Eye (tissue), 1 donor: ENCODE results near the gene UBD.

Experiments used
- DNase-seq: peaks from one replicate; pipeline ENCODE4 v3.0.0-alpha.2; 2015

UBD gene

DNA sequence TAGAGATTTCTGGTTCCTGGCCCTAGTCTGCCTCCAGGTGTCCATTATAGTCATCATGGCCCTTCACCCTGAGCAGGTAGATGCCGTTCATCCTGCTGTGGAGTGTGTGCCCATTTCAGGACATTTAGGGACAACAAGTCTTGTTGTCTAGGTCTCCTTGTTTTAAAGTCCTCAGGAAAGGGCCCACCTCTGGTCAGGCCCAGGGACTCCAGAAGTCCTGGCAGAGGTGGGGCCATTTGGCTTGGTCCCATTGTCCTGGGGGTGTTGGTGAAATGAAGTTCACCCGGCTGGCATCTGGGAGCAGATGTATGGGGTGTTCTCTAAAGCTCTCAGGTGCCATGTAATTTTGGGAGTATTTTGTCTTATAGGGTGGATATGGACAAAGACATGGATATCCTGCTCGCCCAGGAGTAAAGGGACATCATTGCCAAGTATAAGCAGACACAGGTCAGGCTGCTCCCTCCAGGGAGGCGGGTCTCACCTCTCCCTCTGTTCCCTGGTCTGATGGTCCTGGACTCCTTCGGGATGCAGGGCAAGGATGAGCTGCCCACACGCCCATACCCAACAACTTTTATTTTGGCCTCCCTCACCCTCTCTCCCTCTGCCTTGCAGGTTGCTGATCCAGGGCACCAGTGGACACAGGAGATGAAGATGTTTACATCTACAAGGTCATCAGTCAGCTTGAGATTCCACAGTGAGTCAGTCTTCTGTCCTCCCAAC is 40.1 kb downstream of the UBD start:
- no peak for DNase-seq

DNA sequence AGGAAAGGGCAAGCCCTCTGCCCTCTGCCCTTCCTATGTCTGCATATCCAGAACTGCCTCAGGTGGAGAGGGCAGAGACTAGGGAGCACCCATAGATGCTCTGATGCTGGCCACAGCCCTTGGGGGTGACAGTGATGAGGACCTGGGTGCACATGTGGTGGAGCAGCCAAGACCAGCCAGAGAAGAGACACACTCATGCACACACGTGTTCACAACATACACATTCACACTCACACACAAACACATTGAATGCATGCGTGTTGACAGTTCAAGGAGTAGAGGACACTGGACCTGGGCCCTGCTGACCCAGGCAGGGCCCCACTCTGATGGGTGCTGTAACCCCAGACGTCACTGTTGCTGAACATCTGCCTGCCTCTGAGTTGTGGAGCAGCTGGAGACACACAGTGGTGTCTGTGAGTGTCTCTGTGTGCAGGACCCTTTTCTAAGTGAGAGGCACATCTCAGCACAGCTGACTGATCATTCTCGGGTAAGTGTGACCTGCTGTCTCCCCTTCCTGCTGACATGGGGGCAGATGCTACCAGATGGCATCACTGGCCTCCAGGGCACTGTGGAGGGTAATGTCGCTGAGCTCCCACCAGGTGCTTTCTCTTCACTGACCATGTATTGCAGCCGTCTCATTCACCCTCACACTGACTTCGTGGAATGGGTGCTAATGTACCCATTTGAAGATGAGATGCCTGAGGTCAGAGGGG is 41.6 kb downstream of the UBD start:
- DNase-seq: no peak

DNA sequence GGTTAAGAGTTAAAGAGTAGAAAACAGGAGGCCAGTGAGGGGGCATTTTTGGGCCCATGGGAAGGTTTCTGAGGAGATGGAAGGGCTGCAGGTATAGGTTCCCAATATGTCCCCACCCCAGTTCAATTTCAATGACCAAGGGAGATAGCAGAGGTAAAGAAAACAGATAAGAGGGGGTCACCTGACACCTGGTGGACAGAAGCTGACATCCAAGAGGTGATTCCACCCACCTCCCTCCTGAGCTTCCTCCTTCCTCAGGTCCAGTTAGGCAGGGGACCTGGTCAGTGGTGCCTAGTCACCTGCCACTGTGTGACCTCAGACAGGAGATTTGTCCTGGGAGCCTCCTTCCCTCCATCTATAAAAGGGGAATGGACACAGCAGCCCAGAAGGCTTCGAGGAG is 42.3 kb downstream of the UBD start:
- no peak for DNase-seq

DNA sequence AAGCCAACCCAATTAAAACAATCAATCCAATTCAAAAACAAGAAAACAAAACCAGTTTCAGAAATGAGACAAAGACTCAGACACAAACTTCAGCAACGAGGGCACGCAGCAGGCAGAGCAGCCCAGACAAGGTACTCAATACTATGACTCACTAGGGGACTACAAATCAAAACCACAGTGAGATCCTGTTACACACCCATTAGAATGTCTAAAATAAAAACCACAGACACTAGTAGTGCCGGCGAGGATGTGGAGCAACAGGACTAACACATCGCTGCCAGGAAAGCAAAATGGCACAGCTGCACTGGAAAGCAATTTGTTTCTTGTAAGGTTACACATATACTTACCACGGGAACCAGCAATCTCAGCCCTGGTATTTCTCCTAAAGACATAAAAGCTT is 43.4 kb downstream of the UBD start:
- no peak for DNase-seq

DNA sequence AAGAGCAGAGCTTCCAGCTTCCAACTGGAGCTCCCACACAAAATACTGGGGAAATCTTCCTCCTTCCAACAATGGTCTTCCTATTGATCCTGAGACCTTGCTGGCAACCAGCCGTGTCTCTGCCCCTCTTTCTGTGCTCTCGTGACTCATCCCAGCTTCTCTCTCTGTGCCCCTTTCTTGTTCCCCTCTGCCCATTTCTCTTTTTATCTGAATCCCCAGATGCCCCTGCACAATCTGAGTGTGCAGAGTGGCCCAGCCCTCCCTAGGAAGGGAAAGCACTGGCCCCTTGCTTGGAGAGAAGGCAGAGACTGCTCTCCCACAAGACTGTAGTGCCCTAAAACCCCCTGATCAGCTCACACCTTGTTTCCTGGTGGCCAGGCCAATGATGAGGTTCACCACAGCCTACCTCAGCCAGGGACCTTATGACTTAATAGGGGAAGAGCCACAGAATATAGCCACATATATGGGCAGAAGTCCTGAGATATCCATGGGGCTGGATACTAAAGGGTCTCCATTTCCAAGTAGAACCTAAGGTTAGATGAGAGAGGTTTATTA is 48.7 kb downstream of the UBD start:
- no peak for DNase-seq

DNA sequence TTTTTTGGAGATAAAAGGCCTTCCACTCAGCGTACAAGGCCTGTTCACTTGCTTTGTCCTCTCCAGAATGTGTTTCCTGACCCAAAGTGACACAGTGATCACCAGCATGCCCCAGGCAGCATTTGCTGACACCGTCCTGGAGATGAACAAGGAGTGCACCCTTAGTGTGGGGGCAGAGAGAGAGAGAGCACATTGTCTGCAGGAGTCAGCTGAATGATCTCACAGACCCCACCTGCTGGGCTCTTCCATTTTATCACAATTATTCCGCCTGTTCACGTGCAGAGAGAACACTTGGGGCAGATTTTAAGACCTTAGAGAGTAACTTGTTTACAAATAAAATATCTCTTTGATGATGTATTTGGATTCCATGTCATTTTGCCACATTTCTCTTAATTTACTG is 49.3 kb downstream of the UBD start:
- DNase-seq: peak; percentile 54

DNA sequence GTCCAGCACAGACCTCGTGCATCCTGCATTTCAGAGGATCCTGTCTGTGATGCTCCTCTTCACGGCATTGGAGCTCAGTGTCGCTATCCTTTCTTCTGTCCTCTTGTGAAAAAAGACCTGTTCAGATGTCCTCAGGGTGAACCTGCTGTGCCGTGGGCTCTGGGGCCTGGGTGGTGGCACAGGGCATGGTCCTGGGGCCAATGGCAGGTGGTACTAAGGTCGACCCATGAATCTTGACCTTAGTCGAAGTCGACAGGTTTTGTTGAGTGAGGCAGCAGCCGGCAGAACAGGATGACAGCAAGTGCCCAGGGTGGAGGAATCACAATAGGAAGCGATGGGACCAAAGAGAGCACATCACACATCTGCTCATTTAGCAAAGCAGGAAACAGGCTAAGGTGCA is 49.8 kb downstream of the UBD start:
- no peak for DNase-seq

DNA sequence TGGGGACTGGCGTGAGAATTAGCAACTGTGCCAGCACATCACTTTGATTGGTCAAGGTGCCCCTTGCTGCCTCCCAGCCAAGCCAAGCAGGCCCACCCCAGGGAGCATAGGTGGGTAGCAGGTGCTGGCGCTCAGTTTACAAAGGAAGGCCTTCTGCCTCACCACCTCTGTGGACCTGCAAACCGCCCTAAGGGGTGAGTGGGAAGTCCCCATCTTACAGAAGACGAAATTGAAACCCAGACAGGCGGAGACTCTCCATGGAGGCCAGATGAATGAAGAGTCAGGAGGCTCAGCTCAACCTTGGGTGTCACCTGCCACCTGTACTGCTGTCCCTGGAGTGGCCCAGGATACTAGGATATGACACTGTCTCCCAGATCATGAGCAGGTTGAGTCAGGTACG is 50.3 kb downstream of the UBD start:
- DNase-seq: no peak

DNA sequence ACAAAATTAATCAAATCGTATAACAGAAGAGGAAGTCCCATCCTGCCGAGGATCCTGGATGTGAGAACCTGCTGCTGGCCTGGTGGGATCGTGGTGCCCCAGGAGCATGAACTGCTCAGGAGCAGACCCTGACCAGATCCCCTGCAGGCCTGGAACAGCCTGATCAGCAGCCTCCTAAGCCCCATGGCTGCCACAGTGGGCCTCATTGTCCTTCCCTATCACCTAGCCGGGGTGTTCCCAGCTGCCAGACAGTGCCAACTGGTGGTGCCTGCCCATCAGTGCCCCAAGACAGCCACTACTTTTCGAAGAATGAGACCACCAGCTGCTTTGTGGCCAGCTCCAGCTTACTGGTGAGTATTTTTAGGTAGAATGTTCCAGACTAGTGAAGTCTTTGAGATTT is 52.2 kb downstream of the UBD start:
- DNase-seq: no peak

DNA sequence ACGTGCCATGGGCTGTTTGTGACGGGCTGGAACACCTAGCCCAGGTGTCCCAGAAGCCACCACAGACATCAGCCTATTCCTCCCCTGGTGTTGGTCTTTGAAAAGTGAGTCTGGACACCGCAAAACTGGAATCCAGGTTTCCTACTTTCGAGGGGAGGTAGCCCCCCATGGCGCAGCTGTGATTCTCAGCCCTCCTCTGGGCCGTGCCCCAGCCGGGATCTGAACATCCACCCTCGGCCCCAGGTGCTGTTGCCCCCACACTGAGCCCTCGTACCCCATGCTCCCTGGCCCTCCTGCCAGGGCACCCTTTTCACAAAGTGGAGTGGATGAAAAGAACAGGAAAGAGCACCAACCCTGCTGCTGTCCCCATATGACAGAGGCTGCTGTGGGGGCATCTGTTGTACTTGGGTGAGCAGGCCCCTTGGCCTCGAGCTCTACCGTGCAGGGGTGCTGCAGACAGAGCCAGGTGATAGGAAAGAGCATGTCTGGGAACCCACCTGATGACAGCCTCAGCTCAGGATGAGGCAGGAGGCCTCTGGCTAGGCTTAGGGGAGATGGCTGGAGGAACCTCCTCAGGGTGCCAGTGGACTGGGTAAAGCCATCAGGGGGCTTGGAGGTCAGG is 53.0 kb downstream of the UBD start:
- no peak for DNase-seq

DNA sequence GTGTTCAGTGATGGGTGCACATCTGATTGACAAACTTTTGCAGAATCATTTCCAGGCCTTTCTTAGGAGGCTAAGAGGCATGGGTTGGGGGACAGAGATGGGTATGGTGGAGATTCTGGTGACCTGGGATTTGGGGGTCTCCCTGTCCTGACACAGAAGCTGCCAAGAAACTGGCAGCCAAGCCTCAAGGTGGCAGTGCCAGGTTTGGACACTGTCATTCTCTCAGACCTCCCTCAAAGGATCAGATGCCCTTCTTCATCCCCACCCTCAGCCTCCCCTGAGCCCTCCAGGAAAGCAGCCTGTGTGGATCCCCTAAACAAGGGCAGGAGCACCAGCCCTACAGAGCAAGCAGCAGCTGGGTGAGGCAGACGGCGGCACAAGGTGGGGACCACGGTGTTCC is 53.7 kb downstream of the UBD start:
- DNase-seq: no peak
